GM18505 (cell line): ENCODE data around the gene STIMATE.

Experiments used
- ATAC-seq: cut with Tn5 transposase; IDR thresholded peaks from one replicate; pipeline ENCODE4 v1.9.1; 2021; ENCODE audit not compliant: unreplicated experiment
- POLR2A ChIP-seq: IDR thresholded peaks from 4 replicates; pipeline ENCODE4 v1.6.1; 2011; ENCODE audit warnings: borderline replicate concordance; ENCODE audit not compliant: insufficient read depth, insufficient read length; ENCODE audit errors: extremely low read depth

STIMATE gene

DNA sequence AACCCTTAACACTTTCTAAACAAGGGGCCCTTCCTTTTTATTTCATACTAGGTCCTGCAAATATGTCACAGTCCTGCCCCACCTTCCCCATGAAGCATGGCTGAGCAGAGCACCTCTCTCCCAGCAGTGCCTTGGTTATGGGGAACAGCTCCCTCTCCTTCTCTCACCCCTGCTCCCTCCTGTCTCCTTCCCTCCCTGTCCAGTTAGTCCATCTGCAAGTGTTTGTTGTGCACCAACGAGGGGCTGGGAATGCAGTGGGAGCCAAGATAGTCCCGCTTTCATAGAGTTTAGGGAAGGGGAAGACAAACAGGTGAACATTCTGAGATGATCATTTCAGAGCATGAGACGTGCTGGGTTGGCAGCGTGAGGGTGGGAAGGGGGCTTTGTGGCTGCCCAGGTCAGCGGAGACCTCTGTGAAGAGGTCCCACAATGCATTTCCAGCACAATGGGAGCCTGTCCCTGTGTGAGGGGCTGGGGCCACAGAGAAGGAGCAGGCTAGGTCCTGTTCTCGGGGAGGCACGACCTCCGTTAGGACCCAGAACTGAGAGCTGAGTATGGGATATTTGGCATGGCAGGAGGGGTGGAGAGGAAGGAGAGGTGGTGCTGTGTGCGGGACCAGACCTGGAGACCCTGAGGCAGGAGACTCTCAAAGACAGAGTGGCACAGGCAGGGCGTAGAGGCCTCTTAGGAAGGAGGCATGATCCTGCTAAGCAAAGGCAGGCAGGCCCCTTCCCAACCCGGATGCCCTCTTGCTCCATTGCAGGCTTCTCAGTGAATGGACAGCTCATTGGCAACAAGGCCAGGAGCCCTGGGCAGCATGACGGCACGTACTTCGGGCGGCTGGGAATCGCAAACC is 108.2 kb downstream of the STIMATE start:
- no peak for TF ChIP-seq POLR2A
- ATAC-seq: no peak

DNA sequence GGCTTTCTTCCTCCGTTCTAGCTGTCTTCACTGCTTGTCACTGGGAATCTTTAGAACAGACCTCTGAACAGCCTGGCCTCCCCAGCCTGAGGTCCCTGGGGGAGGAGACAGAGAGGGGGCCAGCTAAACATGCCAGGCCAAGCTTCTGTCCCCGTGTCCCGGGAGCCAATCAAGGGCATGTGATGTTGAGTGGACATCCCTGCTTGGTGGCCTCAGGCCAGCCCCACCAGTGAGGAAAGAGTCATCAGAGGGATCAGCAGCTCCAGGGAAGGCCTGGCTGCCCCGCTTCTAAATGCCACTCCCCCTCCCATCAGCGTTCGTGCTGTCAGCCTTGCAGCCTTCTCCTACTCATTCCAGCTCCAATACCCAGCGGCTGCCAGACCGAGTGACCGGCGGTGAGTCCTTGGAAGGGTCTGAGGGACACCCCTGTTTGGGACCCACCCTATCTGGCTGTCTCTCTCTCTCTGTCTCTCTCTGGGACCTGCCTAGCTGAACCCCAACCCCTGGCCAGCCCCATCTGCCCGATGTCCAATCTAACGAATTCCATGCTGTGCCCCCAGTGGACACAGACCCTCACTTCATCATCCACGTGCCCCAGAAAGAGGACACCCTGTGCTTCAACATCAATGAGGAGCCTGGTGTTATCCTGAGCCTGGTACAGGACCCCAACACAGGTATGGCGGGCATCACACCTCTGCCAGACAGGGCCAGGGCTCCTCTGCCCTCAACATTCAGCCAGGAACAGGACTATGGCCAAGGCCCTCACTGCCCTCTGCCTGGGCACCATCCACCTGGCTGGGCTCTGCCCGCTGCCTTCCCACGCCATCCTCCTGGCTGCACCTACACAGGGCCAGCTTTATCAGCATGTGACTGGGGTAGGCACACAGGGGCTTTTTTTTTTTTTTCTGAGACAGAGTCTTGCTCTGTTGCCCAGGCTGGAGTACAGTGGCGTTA is 109.4 kb downstream of the STIMATE start:
- no peak for TF ChIP-seq POLR2A
- ATAC-seq: no peak

DNA sequence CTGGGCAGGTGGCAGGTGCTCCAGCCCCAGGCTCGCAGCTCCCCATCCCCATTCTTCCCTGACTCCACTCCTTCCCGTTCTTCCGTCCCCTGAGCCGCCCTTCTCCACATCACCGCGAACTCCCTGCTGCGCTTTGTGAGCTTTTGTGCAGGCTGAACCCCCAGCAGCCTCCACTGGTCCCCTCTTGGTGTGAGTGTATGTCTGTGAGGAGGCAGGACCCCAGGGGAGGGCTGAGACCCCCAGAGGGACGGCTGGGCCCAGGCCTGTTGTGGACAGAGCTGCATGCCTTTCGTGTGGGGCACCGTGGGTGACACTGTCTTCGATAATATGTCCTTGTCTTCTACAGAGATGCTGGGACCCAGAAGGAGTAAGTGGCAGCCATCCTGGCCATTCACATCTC is 110.1 kb downstream of the STIMATE start:
- no peak for TF ChIP-seq POLR2A
- ATAC-seq: no peak
